Measurements from ENCODE around the gene RBM39. TPM values are rescaled to one million over a fixed set of nuclear protein-coding genes. Genes with fewer than 3 reads are reported as not detected.
A peak's percentile ranks its signal among the peaks of the same experiment; 100 is the strongest.

The RBM39 gene
- total and polyA plus RNA-seq, 2 of the 13 experiments (the other 11 are each of a cell fraction or from before 2014, with no cell fraction given): 788 to 920 TPM

DNA sequence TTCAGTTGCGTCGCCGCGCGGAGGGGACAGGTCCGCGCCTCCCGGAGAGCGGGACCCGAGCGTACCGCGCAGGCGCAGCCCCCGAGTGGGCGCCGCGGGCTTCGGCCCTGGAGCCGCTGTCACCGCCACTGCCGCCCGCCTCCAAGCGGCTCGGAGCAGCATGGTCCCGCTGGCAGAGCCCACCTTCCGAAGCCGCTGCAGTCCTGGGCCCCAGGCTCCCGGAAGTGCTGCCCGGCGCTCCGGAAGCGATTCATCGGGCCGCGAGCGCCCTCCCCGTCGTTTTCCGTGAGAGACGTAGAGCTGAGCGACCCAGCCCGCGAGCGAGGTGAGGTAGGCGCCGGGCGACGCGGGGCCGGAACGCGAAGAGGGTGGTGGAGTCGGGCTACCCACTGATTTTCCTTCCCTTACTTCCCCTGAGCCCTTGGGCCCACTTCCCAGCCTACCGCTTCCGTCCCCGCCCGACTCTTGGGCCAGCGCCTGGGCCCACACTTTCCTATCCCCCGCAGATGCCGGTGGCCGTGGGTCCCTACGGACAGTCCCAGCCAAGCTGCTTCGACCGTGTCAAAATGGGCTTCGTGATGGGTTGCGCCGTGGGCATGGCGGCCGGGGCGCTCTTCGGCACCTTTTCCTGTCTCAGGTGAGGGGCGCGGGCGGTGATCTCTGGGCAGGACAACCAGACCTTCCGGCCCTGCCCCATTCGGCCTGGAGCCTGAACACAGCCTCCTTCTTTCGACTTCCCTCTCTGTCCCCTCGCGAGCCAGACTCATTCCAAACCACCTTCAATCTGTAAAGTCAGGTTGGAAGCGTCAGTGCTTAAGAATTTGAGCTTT is 42.7 kb downstream of the RBM39 start, which contains the start of the genes NFS1 and ROMO1 (continued):
- TF ChIP-seq MAFK (conservative IDR thresholded peaks at IDR 0.05 in 1 of 2, IDR thresholded peaks at IDR 0.05 in 1 of 2; ENCODE audit: low read length in 2 of 2) (no peak), ERF (CRISPR knock-in tag; IDR thresholded peaks at IDR 0.05) (peak; percentile 98; the same call in 1 of the 2 replicates), SMAD9 (CRISPR knock-in tag; IDR thresholded peaks at IDR 0.05) (peak; percentile 83), KDM1A (CRISPR knock-in tag; IDR thresholded peaks at IDR 0.05) (0 out of 2 replicates have a peak, but pooled peaks have one; percentile 8), ZNF337 (CRISPR knock-in tag; IDR thresholded peaks at IDR 0.05; ENCODE audit: borderline replicate concordance, low read depth) (peak; percentile 98), KLF9 (CRISPR knock-in tag; IDR thresholded peaks at IDR 0.05; ENCODE audit: low read depth) (peak; percentile 45; the same call in 1 of the 2 replicates), CHCHD3 (CRISPR knock-in tag; IDR thresholded peaks at IDR 0.05) (peak; percentile 98; the same call in 1 of the 2 replicates), PTBP1 (IDR thresholded peaks at IDR 0.05; ENCODE audit: low read depth, low read length, poor library complexity, severe bottlenecking) (no peak), HNF4G (IDR thresholded peaks at IDR 0.05; ENCODE audit: borderline replicate concordance, low read depth, low read length) (no peak), HNF4G (CRISPR knock-in tag; IDR thresholded peaks at IDR 0.05; ENCODE audit: borderline replicate concordance, low read depth) (peak; percentile 68; the same call in 1 of the 2 replicates)
- TF ChIP-seq, protein P1, sequence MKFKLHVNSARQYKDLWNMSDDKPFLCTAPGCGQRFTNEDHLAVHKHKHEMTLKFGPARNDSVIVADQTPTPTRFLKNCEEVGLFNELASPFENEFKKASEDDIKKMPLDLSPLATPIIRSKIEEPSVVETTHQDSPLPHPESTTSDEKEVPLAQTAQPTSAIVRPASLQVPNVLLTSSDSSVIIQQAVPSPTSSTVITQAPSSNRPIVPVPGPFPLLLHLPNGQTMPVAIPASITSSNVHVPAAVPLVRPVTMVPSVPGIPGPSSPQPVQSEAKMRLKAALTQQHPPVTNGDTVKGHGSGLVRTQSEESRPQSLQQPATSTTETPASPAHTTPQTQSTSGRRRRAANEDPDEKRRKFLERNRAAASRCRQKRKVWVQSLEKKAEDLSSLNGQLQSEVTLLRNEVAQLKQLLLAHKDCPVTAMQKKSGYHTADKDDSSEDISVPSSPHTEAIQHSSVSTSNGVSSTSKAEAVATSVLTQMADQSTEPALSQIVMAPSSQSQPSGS (CRISPR knock-in tag; IDR thresholded peaks at IDR 0.05): peak; percentile 94
- TF ChIP-seq, protein P2, sequence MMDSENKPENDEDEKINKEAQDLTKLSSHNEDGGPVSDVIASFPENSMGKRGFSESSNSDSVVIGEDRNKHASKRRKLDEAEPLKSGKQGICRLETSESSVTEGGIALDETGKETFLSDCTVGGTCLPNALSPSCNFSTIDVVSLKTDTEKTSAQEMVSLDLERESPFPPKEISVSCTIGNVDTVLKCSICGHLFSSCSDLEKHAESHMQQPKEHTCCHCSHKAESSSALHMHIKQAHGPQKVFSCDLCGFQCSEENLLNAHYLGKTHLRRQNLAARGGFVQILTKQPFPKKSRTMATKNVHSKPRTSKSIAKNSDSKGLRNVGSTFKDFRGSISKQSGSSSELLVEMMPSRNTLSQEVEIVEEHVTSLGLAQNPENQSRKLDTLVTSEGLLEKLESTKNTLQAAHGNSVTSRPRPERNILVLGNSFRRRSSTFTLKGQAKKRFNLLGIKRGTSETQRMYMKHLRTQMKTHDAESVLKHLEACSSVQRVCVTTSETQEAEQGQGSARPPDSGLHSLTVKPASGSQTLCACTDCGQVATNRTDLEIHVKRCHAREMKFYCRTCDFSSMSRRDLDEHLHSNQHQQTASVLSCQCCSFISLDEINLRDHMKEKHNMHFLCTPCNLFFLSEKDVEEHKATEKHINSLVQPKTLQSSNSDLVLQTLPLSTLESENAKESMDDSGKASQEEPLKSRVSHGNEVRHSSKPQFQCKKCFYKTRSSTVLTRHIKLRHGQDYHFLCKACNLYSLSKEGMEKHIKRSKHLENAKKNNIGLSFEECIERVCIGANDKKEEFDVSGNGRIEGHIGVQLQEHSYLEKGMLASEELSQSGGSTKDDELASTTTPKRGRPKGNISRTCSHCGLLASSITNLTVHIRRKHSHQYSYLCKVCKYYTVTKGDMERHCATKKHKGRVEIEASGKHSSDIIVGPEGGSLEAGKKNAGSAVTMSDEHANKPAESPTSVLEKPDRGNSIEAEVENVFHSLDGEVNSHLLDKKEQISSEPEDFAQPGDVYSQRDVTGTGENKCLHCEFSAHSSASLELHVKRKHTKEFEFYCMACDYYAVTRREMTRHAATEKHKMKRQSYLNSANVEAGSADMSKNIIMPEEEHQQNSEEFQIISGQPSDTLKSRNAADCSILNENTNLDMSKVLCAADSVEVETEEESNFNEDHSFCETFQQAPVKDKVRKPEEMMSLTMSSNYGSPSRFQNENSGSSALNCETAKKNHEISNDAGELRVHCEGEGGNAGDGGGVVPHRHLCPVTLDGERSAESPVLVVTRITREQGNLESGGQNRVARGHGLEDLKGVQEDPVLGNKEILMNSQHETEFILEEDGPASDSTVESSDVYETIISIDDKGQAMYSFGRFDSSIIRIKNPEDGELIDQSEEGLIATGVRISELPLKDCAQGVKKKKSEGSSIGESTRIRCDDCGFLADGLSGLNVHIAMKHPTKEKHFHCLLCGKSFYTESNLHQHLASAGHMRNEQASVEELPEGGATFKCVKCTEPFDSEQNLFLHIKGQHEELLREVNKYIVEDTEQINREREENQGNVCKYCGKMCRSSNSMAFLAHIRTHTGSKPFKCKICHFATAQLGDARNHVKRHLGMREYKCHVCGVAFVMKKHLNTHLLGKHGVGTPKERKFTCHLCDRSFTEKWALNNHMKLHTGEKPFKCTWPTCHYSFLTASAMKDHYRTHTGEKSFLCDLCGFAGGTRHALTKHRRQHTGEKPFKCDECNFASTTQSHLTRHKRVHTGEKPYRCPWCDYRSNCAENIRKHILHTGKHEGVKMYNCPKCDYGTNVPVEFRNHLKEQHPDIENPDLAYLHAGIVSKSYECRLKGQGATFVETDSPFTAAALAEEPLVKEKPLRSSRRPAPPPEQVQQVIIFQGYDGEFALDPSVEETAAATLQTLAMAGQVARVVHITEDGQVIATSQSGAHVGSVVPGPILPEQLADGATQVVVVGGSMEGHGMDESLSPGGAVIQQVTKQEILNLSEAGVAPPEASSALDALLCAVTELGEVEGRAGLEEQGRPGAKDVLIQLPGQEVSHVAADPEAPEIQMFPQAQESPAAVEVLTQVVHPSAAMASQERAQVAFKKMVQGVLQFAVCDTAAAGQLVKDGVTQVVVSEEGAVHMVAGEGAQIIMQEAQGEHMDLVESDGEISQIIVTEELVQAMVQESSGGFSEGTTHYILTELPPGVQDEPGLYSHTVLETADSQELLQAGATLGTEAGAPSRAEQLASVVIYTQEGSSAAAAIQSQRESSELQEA (CRISPR knock-in tag; IDR thresholded peaks at IDR 0.05; ENCODE audit: not compliant biosample characterization): peak; percentile 99
- TF ChIP-seq, protein P3, sequence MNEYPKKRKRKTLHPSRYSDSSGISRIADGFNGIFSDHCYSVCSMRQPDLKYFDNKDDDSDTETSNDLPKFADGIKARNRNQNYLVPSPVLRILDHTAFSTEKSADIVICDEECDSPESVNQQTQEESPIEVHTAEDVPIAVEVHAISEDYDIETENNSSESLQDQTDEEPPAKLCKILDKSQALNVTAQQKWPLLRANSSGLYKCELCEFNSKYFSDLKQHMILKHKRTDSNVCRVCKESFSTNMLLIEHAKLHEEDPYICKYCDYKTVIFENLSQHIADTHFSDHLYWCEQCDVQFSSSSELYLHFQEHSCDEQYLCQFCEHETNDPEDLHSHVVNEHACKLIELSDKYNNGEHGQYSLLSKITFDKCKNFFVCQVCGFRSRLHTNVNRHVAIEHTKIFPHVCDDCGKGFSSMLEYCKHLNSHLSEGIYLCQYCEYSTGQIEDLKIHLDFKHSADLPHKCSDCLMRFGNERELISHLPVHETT (CRISPR knock-in tag; conservative IDR thresholded peaks at IDR 0.05): peak; percentile 98
- TF ChIP-seq, protein P4, sequence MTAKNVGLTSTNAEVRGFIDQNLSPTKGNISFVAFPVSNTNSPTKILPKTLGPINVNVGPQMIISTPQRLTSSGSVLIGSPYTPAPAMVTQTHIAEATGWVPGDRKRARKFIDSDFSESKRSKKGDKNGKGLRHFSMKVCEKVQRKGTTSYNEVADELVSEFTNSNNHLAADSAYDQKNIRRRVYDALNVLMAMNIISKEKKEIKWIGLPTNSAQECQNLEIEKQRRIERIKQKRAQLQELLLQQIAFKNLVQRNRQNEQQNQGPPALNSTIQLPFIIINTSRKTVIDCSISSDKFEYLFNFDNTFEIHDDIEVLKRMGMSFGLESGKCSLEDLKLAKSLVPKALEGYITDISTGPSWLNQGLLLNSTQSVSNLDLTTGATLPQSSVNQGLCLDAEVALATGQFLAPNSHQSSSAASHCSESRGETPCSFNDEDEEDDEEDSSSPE (CRISPR knock-in tag; IDR thresholded peaks at IDR 0.05): peak; percentile 96
- TF ChIP-seq, protein P5, sequence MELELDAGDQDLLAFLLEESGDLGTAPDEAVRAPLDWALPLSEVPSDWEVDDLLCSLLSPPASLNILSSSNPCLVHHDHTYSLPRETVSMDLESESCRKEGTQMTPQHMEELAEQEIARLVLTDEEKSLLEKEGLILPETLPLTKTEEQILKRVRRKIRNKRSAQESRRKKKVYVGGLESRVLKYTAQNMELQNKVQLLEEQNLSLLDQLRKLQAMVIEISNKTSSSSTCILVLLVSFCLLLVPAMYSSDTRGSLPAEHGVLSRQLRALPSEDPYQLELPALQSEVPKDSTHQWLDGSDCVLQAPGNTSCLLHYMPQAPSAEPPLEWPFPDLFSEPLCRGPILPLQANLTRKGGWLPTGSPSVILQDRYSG (CRISPR knock-in tag; IDR thresholded peaks at IDR 0.05): no peak; the same call in 1 of the 2 replicates
